Right atrium auricular region (tissue), 2 donors: ENCODE results near the gene PPP1R11. TPM values are rescaled to one million over a fixed set of nuclear protein-coding genes. Genes with fewer than 3 reads are reported as not detected.

Experiments used
- DNase-seq: peaks from one replicate; pipeline ENCODE4 v3.0.0-alpha.2; 2019; ENCODE audit warnings: low spot score
- H3K27ac ChIP-seq, 2 donors: fragments of 200-600 bp; sonication (generic); 1 replicate in 1 of 2; 2 replicates in 1 of 2; pipeline ENCODE4 v1.5.1; 2016 to 2019
- H3K27me3 ChIP-seq, 2 donors: fragments of 200-600 bp; sonication (generic); one replicate each; pipeline versions ENCODE4 v1.5.1 to v1.6.0; 2017 to 2019
- H3K36me3 ChIP-seq: fragments of 200-600 bp; sonication (generic); one replicate; pipeline ENCODE4 v1.5.1; 2016
- H3K4me1 ChIP-seq, 2 donors: fragments of 200-600 bp; sonication (generic); one replicate each; pipeline versions ENCODE4 v1.5.1 to v1.6.0; 2017 to 2019
- H3K4me3 ChIP-seq, 2 donors: fragments of 200-600 bp; sonication (generic); 1 replicate in 1 of 2; 2 replicates in 1 of 2; pipeline ENCODE4 v1.5.1; 2017 to 2019; ENCODE audit warnings: mild to moderate bottlenecking in 1 of 2, moderate library complexity in 1 of 2
- H3K9me3 ChIP-seq, 2 donors: fragments of 200-600 bp; sonication (generic); one replicate each; pipeline ENCODE4 v1.5.1; 2019
- CTCF ChIP-seq, 2 donors: fragments of 200-600 bp; sonication (generic); IDR thresholded peaks; one replicate each; pipeline ENCODE4 v1.5.1; 2019; ENCODE audit warnings: antibody characterized with exemption in 2 of 2
- total RNA-seq, 2 donors: library from RNA; depleted of rRNA; stranded (reverse); fragments of >200 nt; gene quantifications; one replicate each; pipeline ENCODE4 v1.1.0, GENCODE V29; 2016

The PPP1R11 gene
- total RNA-seq, 2 donors from 2014 or later: 48.2 to 55.7 TPM

DNA sequence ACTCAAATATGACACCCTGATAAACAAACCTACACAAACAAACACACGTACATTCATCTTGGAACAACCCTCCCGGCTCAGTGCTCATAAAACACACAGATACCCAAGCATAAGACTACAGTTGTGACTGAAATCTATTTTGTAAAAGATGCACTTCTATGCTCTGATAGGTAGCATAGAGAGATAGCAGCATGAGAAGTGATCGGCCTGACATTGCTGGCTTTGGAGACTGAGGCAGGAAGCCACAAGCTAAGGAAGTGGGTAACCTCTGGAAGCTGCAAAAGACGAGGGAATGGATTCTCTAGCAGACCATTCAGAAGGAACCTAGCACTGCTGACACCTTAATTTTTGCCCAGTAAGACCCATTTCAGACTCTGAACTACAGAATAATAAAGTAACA is 10.2 kb downstream of the PPP1R11 start:
- TF ChIP-seq CTCF (IDR thresholded peaks at IDR 0.05): no peak
- Histone ChIP-seq H3K27ac (no peak overlapping the region), H3K36me3 (no peaks in the 10 kb centered on the region), H3K4me3 (no peak overlapping the region), H3K27me3 (peaks cover 13 to 19% of the 10 kb centered on the region in 2 donors), H3K4me1 (peaks cover 0 to 18% of the 10 kb centered on the region in 2 donors), H3K9me3 (no peaks in the 10 kb centered on the region)
- no peak for DNase-seq

DNA sequence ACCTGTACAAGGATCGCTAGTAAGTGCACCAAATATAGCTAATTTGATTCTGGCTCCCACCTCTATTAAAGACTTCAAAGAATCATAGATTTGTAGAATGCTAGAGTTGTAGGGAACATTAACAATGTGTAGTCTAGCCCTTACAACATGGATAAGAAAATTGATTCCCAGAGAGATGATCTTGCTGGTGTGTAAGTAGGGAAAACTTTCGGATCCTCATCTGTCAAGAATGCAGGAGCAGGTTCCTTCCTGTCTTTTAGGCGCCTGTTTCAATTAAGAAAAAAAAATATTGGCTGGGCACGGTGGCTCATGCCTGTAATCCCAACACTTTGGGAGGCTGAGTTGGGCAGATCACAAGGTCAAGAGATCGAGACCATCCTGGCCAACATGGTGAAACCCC is 20.9 kb downstream of the PPP1R11 start:
- H3K27me3 ChIP-seq: no peaks in the 10 kb centered on the region
- H3K27ac ChIP-seq: no peak overlapping the region
- no peak overlapping the region for H3K4me3 ChIP-seq
- H3K9me3 ChIP-seq: no peaks in the 10 kb centered on the region
- no peaks in the 10 kb centered on the region for H3K4me1 ChIP-seq
- no peak for DNase-seq
- no peaks in the 10 kb centered on the region for H3K36me3 ChIP-seq
- no peak for TF ChIP-seq CTCF (IDR thresholded peaks at IDR 0.05)

- Histone ChIP-seq H3K27me3 (no peaks in the 10 kb centered on the region), H3K9me3 (no peaks in the 10 kb centered on the region), H3K36me3 (no peaks in the 10 kb centered on the region), H3K27ac (no peak overlapping the region), H3K4me3 (no peak overlapping the region), H3K4me1 (no peaks in the 10 kb centered on the region)
- TF ChIP-seq CTCF (IDR thresholded peaks at IDR 0.05): no peak
- DNase-seq: no peak
Measured at GRCh38 chr6:30091577-30092381, 24.8 kb downstream of the PPP1R11 start.

DNA sequence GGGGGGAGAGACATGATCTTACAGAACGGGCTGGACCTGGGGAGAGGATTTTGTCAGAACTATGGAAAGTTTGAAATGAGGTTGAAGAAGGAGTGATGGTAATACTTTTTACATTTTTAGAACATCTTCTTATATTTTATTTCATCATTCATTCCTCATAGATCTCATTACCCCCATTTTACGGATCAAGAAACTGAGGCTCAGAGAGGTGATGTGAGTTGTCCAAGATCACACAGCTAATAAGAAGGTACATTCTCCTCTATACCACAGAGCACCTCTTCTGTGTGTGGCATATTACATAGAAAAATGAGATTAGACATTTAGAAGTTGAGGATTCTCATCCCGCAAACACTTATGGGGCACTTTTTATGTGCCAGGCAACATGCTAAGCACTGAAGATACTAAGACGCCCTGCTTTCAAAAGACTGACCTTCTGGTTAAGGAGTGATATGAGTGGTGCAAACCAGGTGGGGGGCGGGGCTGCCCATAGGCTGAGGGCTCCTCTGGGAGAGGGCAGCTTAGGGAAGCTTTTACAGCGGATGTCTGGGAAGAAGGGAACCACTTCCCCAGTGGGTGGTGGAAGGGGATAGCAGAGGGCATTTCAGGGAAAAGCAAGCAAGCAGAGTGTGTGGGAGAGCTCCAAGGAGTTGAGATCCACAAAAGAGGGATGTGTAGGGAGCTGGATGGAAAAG is 26.0 kb downstream of the PPP1R11 start:
- Histone ChIP-seq H3K9me3 (no peaks in the 10 kb centered on the region), H3K27me3 (no peaks in the 10 kb centered on the region), H3K4me1 (no peaks in the 10 kb centered on the region), H3K4me3 (no peak overlapping the region), H3K27ac (no peak overlapping the region), H3K36me3 (no peaks in the 10 kb centered on the region)
- no peak for DNase-seq
- TF ChIP-seq CTCF (IDR thresholded peaks at IDR 0.05): no peak

DNA sequence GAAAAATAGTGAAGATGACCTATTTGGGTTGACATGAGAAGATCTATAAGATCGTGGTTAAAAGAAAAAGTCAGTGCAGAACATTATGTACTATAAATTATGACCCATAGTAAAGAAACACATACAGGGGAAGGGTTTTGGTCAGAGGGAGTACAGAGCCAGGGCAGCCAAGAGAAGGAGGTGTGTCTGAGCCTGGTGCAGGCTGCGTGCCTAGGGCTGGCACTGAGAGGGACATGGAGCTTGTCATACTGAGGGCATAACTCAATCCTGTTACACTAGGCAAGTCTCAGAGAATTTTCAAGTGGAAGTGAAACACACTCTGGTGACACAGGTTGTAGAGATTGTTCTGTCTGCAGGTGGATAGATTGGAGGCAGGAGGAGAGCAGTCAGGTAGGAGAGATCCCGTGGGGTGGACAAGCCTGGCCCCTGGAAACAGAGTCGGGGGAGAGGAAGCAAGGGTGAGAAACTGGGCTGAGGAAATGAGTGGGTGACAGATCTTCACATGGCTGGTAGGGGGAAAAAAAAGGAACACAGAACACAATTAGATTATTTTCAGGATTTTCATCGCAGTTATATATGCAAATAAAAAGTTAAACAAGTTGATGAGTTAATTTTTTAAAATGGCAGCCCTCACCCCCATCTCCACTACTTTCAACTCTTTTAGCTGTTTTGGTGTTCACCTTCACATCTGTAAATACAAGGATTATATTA is 27.1 kb downstream of the PPP1R11 start:
- no peaks in the 10 kb centered on the region for H3K36me3 ChIP-seq
- H3K27me3 ChIP-seq: no peaks in the 10 kb centered on the region
- no peaks in the 10 kb centered on the region for H3K9me3 ChIP-seq
- no peak overlapping the region for H3K27ac ChIP-seq
- H3K4me1 ChIP-seq: no peaks in the 10 kb centered on the region
- TF ChIP-seq CTCF (IDR thresholded peaks at IDR 0.05): no peak
- DNase-seq: no peak
- H3K4me3 ChIP-seq: no peak overlapping the region
